Mesenchymal stem cell (in vitro differentiated cells and primary cell): Measurements from ENCODE around the gene SUSD4.
"Not testable (repeated sequence)": the region's sequence is repeated elsewhere in the genome, so short reads cannot be mapped to it uniquely, and the experiment has no call there.

Source experiments
- DNase-seq: peaks from one replicate; pipeline ENCODE4 v3.0.0-alpha.2; 2013
- H2AFZ ChIP-seq: one replicate; pipeline ENCODE4 v1.6.1; 2013; ENCODE audit warnings: low read depth, mild to moderate bottlenecking, control low read depth, inconsistent platforms, low read length, moderate library complexity
- H2AK5ac ChIP-seq: 2 replicates; pipeline ENCODE4 v1.6.1; 2013; ENCODE audit warnings: low read length, moderate library complexity, mild to moderate bottlenecking, inconsistent platforms; ENCODE audit not compliant: severe bottlenecking
- H2BK120ac ChIP-seq: one replicate; pipeline ENCODE4 v1.6.1; 2013; ENCODE audit warnings: low read depth, mild to moderate bottlenecking, inconsistent platforms, low read length, moderate library complexity
- H2BK12ac ChIP-seq, 2 experiments: one replicate each; pipeline ENCODE4 v1.6.1; 2013; ENCODE audit warnings: inconsistent platforms in 2 of 2, low read length in 2 of 2, mild to moderate bottlenecking in 2 of 2, moderate library complexity in 2 of 2, control low read depth in 1 of 2
- H2BK15ac ChIP-seq: one replicate; pipeline ENCODE4 v1.6.1; 2013; ENCODE audit warnings: mild to moderate bottlenecking, low read depth, inconsistent platforms; ENCODE audit not compliant: poor library complexity, severe bottlenecking
- H2BK5ac ChIP-seq: 2 replicates; pipeline ENCODE4 v1.6.1; 2013; ENCODE audit warnings: low read depth, mild to moderate bottlenecking, low read length, control low read depth, inconsistent platforms; ENCODE audit not compliant: poor library complexity, severe bottlenecking
- H3K14ac ChIP-seq, 2 experiments: one replicate each; pipeline ENCODE4 v1.6.1; 2013; ENCODE audit warnings: inconsistent platforms in 2 of 2, low read length in 2 of 2, control low read depth in 1 of 2, mild to moderate bottlenecking in 1 of 2, moderate library complexity in 1 of 2
- H3K18ac ChIP-seq, 2 experiments: one replicate each; pipeline ENCODE4 v1.6.1; 2013; ENCODE audit warnings: inconsistent platforms in 2 of 2, low read length in 2 of 2, control low read depth in 1 of 2, low read depth in 1 of 2, mild to moderate bottlenecking in 1 of 2
- H3K23ac ChIP-seq, 2 experiments: one replicate each; pipeline ENCODE4 v1.6.1; 2013; ENCODE audit warnings: inconsistent platforms in 2 of 2, low read length in 2 of 2, mild to moderate bottlenecking in 2 of 2, moderate library complexity in 2 of 2, control low read depth in 1 of 2
- H3K27ac ChIP-seq: 2 replicates; pipeline ENCODE4 v1.5.1; 2013; ENCODE audit warnings: mild to moderate bottlenecking, moderate library complexity, low read length, control low read depth, inconsistent platforms; ENCODE audit not compliant: poor library complexity, severe bottlenecking
- H3K27me3 ChIP-seq, 2 experiments: 2 replicates each; pipeline versions ENCODE4 v1.6.1 to v1.7.0; 2013; ENCODE audit warnings: low read length in 2 of 2, mild to moderate bottlenecking in 2 of 2, moderate library complexity in 2 of 2, control low read depth in 1 of 2, inconsistent platforms in 1 of 2; ENCODE audit not compliant: control insufficient read depth in 1 of 2, insufficient read depth in 1 of 2
- H3K36me3 ChIP-seq, 2 experiments: 2 replicates each; pipeline versions ENCODE4 v1.6.1 to v1.7.0; 2013; ENCODE audit warnings: low read length in 2 of 2, control low read depth in 1 of 2, inconsistent platforms in 1 of 2, low read depth in 1 of 2, mild to moderate bottlenecking in 1 of 2; ENCODE audit not compliant: insufficient read depth in 2 of 2, control insufficient read depth in 1 of 2
- H3K4ac ChIP-seq, 2 experiments: one replicate each; pipeline ENCODE4 v1.6.1; 2013; ENCODE audit warnings: inconsistent platforms in 2 of 2, low read length in 2 of 2, mild to moderate bottlenecking in 2 of 2, moderate library complexity in 2 of 2, control low read depth in 1 of 2, low read depth in 1 of 2
- H3K4me1 ChIP-seq: 2 replicates; pipeline ENCODE4 v1.6.1; 2013; ENCODE audit warnings: low read depth, low read length, control low read depth; ENCODE audit not compliant: control insufficient read depth, insufficient read depth
- H3K4me2 ChIP-seq: 2 replicates; pipeline ENCODE4 v1.6.1; 2013; ENCODE audit warnings: low read length, mild to moderate bottlenecking, inconsistent platforms; ENCODE audit not compliant: poor library complexity, severe bottlenecking
- H3K4me3 ChIP-seq, 2 experiments: 2 replicates each; pipeline versions ENCODE4 v1.5.1 to v1.7.0; 2013; ENCODE audit warnings: low read length in 2 of 2, mild to moderate bottlenecking in 2 of 2, control low read depth in 1 of 2, low read depth in 1 of 2; ENCODE audit not compliant: insufficient read depth in 1 of 2
- H3K79me1 ChIP-seq: replicated peaks from 2 replicates; pipeline ENCODE4 v1.6.1; 2013; ENCODE audit warnings: mild to moderate bottlenecking, control low read depth, low read length, inconsistent platforms; ENCODE audit not compliant: poor library complexity, severe bottlenecking
- H3K9ac ChIP-seq: 2 replicates; pipeline ENCODE4 v1.7.0; 2013; ENCODE audit warnings: mild to moderate bottlenecking, low read length, moderate library complexity
- H3K9me3 ChIP-seq: 2 replicates; pipeline ENCODE4 v1.7.0; 2013; ENCODE audit warnings: mild to moderate bottlenecking, low read length; ENCODE audit not compliant: control insufficient read depth
- H4K8ac ChIP-seq: one replicate; pipeline ENCODE4 v1.6.1; 2013; ENCODE audit warnings: inconsistent platforms, mild to moderate bottlenecking, low read length, moderate library complexity
- H4K91ac ChIP-seq: one replicate; pipeline ENCODE4 v1.6.1; 2013; ENCODE audit warnings: mild to moderate bottlenecking, low read length, inconsistent platforms
- WGBS: methylation state at CpG from one replicate; pipeline ENCODE4 v1.1.7; 2013; ENCODE audit warnings: mixed read lengths; 5-methylcytosine and 5-hydroxymethylcytosine counted together

Gene SUSD4

DNA sequence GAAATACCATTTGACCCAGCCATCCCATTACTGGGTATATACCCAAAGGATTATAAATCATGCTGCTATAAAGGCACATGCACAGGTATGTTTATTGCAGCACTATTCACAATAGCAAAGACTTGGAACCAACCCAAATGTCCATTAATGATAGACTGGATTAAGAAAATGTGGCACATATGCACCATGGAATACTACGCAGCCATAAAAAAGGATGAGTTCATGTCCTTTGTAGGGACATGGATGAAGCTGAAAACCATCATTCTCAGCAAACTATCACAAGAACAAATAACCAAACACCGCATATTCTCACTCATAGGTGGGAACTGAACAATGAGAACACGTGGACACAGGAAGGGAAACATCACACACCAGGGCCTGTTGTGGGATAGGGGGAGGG is 80.3 kb downstream of the SUSD4 start:
- not testable (repeated sequence) for H3K36me3 ChIP-seq, H3K14ac ChIP-seq
- no CpG with 5 or more reads among the region's 3 CpGs for WGBS

DNA sequence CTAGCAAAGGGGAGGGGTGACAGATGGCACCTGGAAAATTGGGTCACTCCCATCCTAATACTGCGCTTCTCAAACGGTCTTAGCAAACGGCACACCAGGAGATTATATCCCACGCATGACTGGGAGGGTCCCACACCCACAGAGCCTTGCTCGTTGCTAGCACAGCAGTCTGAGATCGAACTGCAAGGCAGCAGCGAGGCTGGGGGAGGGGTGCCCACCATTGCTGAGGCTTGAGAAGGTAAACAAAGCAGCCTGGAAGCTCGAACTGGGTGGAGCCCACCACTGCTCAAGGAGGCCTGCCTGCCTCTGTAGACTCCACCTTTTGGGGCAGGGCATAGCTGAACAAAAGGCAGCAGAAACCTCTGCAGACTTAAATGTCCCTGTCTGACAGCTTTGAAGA is 85.7 kb downstream of the SUSD4 start:
- H3K27me3 ChIP-seq = peaks cover 4 to 27% of the 10 kb centered on the region in 2 experiments
- not testable (repeated sequence) for H2AK5ac ChIP-seq, H2BK12ac ChIP-seq, H3K4me3 ChIP-seq, H3K4ac ChIP-seq, H4K91ac ChIP-seq, H3K4me1 ChIP-seq, H3K14ac ChIP-seq, H3K23ac ChIP-seq, H3K79me1 ChIP-seq, H4K8ac ChIP-seq, H2BK15ac ChIP-seq, H3K9me3 ChIP-seq, H3K18ac ChIP-seq, DNase-seq, H2BK5ac ChIP-seq, H2BK120ac ChIP-seq, H3K36me3 ChIP-seq, H3K27ac ChIP-seq, H3K4me2 ChIP-seq, H3K9ac ChIP-seq, H2AFZ ChIP-seq
- WGBS = 80% methylated on average over 8 of the region's 8 CpGs

More for the DNA sequence above, 80.3 kb downstream of the SUSD4 start:
- H3K27me3 ChIP-seq = peaks cover 0 to 13% of the 10 kb centered on the region in 2 experiments
- H2BK12ac ChIP-seq, DNase-seq, H3K4ac ChIP-seq, H4K8ac ChIP-seq, H3K4me1 ChIP-seq, H2BK5ac ChIP-seq, H4K91ac ChIP-seq, H3K18ac ChIP-seq, H2AK5ac ChIP-seq, H2BK120ac ChIP-seq, H3K9ac ChIP-seq, H3K4me3 ChIP-seq, H3K79me1 ChIP-seq, H2AFZ ChIP-seq, H3K27ac ChIP-seq, H2BK15ac ChIP-seq, H3K23ac ChIP-seq, H3K9me3 ChIP-seq, H3K4me2 ChIP-seq: not testable (repeated sequence)

DNA sequence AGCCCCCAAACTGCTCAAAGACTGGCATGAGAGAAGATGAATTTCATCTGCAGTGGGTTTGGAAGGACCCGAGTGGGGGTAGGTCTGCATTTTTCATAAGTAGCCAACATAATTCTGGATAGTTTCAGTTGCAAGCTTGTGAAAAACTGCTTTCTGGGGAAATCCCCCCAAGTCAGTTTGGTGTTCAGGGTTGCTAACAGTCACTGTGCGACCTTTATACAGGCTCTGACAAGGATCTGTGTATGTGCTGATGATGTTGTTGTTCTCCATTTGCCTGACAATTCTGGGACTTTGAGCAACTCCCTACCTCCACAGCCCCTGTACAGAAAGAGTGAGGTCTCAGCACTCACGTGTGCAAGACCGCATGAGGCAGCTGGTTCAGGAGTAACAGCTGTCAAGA is 87.9 kb downstream of the SUSD4 start:
- no peak overlapping the region for H3K23ac ChIP-seq
- H3K18ac ChIP-seq = no peak overlapping the region
- H3K4ac ChIP-seq = no peak overlapping the region
- no peak overlapping the region for H3K4me3 ChIP-seq
- no peak for DNase-seq
- no peaks in the 10 kb centered on the region for H3K36me3 ChIP-seq
- no peak overlapping the region for H2BK120ac ChIP-seq
- no peaks in the 10 kb centered on the region for H3K79me1 ChIP-seq
- H3K27ac ChIP-seq = no peak overlapping the region
- 80% methylated on average over 4 of the region's 4 CpGs for WGBS
- H4K8ac ChIP-seq = no peak overlapping the region
- no peak overlapping the region for H3K4me2 ChIP-seq
- no peak overlapping the region for H3K14ac ChIP-seq
- H3K9me3 ChIP-seq = no peaks in the 10 kb centered on the region
- H3K27me3 ChIP-seq = peaks cover 4 to 36% of the 10 kb centered on the region in 2 experiments
- H2AK5ac ChIP-seq = no peak overlapping the region
- no peak overlapping the region for H2BK5ac ChIP-seq
- H2AFZ ChIP-seq = no peak overlapping the region
- no peak overlapping the region for H3K9ac ChIP-seq
- H2BK15ac ChIP-seq = no peak overlapping the region
- no peak overlapping the region for H4K91ac ChIP-seq
- no peak overlapping the region for H2BK12ac ChIP-seq
- no peaks in the 10 kb centered on the region for H3K4me1 ChIP-seq

DNA sequence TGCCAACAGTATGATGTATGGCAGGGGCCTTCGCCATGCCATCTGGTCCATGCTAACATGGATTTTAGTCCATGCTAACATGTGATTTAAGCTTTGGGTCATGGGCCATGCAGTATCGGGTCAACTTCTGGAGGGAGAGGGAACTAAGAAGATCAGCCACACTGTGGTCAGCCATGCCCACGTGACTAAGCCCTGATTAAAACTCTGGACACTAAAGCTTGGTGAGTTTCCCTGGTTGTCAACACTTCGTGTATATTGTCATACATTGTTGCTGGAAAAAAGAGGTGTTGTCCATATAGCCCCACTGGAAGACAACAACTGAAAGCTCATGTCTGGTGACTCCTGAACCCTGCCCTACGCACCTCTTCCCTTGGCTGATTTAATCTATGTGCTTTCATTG is 90.5 kb downstream of the SUSD4 start:
- no peak overlapping the region for H3K27ac ChIP-seq
- H3K4me2 ChIP-seq = no peak overlapping the region
- WGBS = 83% methylated on average over 5 of the region's 5 CpGs
- DNase-seq = no peak
- no peak overlapping the region for H2AK5ac ChIP-seq
- no peak overlapping the region for H2BK12ac ChIP-seq
- no peak overlapping the region for H2BK120ac ChIP-seq
- no peaks in the 10 kb centered on the region for H3K4me1 ChIP-seq
- H3K36me3 ChIP-seq = no peaks in the 10 kb centered on the region
- no peak overlapping the region for H3K4ac ChIP-seq
- H3K4me3 ChIP-seq = no peak overlapping the region
- no peak overlapping the region for H3K18ac ChIP-seq
- no peaks in the 10 kb centered on the region for H3K9me3 ChIP-seq
- H4K8ac ChIP-seq = no peak overlapping the region
- no peak overlapping the region for H3K9ac ChIP-seq
- H2BK5ac ChIP-seq = no peak overlapping the region
- no peak overlapping the region for H2BK15ac ChIP-seq
- H3K27me3 ChIP-seq = peaks cover 7 to 61% of the 10 kb centered on the region in 2 experiments
- H2AFZ ChIP-seq = no peak overlapping the region
- H4K91ac ChIP-seq = no peak overlapping the region
- no peak overlapping the region for H3K14ac ChIP-seq
- peak overlapping the region in 1 of 2 experiments; percentile 40 for H3K23ac ChIP-seq
- no peaks in the 10 kb centered on the region for H3K79me1 ChIP-seq
